ENCODE results near the gene ZNF668.
A peak's percentile ranks its signal among the peaks of the same experiment; 100 is the strongest.
"Not testable (repeated sequence)": the region's sequence is repeated elsewhere in the genome, so short reads cannot be mapped to it uniquely, and the experiment has no call there.

The ZNF668 gene

DNA sequence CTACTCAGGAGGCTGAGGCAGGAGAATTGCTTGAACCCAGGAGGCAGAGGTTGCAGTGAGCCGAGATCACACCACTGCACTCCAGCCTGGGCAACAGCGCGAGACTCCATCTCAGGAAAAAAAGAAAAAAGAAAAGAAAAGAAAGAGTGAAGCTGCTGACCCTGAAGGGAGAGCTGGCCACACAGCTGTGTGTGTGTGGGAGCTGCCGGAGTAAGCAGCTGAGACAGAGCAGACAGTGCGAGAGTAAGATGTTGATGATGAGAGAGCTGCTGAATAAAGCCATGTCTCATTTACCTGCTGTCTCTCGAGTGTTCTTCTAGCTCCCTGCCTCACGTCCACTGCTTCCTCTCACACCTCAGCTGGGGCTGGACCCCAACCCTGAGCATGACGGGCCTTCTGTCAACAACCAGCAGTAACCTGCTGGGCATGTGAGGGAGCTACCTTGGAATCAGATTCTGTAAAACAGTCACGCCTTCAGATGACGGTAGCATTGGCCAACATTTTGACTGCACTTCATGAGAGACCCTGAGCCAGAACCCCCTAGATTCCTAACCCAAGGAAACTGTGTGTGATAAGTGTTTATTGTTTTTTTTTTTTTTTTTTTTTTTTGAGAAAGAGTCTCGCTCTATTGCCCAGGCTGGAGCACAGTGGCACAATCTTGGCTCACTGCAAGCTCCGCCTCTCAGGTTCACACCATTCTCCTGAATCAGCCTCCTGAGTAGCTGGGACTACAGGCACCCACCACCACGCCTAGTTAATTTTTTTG lies 27.0 kb upstream of the ZNF668 start:
- not testable (repeated sequence) for DNase-seq

DNA sequence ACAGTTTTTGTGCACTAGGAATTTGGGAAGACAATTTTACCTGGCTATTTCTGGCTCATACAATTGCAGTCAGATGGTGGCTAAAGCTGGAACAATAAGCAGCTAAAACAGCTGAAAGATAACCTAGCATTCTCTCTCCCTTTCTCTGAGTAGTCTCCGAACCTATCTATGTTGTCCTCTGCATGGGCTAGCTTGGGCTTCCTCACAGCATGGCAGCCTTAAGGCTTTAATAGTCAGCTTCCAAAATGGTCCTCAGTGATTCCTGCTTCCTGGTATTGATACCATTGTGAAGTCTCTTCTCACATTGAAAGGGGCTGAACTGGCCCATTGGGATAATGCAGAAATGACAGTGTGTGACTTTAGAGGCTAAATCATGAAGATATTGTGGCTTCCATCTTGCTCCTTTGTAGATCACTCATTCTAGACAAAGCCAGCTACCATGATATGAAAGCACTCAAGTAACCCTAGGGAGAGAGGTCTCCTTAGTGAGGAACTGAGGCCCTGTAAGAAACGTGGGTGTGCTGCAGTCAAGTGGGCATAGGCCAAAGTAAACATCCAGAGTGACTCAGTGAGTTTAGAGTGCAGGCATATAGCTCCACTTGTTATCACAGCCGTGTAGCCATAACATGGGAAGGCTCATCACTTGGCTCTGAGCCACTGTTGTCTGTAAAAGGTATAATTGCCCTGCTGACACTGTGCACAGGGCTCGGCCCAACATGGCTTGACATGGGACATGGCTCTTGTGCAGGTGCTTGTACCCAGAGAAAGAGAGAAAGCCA lies 26.0 kb upstream of the ZNF668 start:
- no peak for DNase-seq

DNA sequence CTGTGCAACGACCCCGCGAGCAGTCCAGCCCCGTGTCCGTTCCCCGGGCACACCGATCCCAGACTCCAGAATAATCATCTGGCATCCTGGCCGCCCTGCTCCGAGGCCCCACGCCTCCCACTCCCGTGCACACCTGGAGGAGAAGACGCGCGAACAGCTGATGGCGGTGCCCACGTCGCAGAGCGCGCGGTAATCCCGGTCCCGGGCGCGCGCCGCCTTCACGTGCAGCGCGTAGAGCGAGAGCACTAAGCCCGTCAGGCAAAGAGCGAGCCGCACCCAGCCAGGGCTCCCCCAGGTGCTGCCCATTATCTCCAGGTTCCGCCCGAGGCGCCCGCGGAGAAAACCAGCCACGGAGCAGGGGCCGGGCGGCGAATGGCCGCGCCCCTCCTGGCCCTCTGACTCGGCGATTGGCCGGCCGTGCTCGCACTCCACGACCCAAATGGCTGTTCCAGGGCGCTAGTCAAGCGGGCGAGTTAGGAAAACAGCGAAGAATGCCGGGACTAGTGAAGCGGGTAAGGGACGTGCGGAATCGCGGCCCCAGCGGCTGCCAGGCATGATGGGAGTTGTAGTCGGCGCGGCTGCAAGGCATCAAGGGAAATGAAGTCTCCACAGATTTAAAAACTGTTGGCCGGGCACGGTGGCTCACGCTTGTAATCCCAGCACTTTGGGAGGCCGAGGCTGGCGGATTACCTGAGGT lies 20.5 kb upstream of the ZNF668 start, which contains the start of gene VKORC1:
VKORC1 (minus strand) TSS at position 374 of the 697 bp plus-strand sequence; CDS start at position 306, 68 bp downstream.
- peak; percentile 56 to 97 (median 90) for DNase-seq

DNA sequence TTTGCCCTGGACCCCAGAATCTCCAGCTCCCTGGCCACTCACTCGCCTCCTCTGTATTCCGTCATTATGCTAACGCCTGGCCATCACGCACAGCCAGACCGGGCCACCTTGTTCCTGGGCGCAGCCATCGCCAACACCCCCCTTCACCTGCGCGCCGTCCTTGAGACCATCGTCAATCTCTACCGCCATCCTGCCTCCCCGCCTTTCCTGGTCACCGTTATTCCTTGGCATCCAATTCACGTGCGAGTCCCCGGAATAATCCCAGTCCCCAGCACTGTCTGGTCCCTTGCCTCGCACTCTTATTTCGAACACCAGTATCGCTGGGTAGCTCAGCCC lies 20.0 kb upstream of the ZNF668 start:
- peak in 8 of 58 donors; percentile 18 to 60 (median 46) for DNase-seq

DNA sequence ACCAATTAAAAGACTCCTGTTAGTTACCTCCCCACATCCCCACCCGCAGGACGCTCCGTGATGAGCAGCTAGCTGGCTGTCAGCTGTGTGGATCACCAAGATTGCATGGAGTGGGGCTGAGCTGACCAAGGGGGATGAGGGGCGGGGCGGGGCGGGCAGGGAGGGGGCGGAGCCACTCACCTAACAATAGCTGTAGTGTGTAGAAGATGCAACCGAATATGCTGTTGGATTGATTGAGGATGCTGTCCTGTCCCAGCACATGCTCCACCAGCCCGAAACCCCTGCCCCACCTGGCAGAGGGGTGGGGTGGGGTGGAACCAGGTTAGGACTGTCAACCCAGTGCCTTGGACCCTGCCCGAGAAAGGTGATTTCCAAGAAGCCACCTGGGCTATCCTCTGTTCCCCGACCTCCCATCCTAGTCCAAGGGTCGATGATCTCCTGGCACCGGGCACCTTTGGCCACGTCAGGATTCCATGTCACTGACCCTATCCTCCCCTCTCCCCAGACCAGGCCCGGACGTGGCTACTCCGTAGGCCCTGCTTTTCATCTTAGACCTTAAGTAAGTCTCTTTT lies 19.2 kb upstream of the ZNF668 start:
- peak in 43 of 58 donors; percentile 13 to 83 (median 44) for DNase-seq

DNA sequence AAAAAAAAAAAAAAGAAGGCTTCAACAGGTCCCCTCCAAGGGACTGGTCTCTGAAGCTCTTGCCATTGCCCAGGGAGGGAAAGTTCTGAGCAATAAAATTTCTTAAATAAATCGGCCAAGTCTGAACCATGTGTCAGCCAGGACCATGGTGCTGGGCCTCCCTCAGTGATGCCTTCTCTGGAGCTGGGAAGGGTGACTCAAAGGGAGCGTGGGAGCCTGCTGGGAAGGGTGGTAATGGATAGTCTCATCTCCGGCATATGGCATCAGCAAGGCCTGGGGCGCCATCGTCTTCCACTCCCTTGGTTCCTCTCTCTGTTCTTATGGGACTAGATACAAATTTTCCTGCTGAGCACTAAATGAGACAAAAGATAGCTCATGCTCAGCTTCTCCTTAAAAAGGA lies 18.3 kb upstream of the ZNF668 start:
- DNase-seq, result peak in 4 of 58 donors; percentile 11 to 33 (median 18)

DNA sequence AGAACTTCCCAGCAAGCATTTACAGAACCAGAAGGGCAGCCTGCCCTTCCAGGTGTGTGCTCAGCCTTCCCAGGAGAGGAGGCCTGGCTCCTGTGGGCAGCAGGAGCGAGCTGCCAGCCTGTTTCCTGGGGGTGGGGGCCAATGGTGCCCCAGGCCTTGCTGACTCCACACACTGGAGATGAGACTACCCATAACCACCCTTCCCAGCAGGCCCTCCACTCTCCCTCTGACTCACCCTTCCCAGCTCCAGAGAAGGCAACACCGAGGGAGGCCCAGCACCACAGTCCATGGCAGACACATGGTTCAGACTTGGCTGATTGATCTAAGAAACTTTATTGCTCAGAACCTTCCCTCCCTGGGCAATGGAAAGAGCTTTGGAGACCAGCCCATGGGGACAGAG lies 16.5 kb upstream of the ZNF668 start:
- DNase-seq, result no peak

DNA sequence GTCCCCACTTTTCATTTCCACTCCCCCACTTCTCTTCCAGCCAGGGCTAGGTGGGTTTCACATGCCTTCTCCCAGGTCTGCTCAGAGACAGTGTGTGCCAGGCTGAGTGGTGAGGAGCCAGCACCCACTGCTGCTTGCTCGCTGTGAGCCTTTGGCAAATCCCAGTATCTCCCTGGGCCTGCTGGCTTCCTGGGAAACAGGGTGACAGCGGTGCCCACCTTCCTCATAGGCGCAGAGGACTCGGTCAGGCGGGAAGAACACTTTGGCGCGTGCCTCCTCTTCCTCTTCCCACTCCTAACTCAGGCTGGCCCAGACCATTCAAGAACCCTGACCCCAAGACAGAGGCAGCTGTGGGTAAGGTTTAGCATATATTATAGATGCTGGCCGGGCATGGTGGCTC lies 15.2 kb upstream of the ZNF668 start:
- no peak for DNase-seq

DNA sequence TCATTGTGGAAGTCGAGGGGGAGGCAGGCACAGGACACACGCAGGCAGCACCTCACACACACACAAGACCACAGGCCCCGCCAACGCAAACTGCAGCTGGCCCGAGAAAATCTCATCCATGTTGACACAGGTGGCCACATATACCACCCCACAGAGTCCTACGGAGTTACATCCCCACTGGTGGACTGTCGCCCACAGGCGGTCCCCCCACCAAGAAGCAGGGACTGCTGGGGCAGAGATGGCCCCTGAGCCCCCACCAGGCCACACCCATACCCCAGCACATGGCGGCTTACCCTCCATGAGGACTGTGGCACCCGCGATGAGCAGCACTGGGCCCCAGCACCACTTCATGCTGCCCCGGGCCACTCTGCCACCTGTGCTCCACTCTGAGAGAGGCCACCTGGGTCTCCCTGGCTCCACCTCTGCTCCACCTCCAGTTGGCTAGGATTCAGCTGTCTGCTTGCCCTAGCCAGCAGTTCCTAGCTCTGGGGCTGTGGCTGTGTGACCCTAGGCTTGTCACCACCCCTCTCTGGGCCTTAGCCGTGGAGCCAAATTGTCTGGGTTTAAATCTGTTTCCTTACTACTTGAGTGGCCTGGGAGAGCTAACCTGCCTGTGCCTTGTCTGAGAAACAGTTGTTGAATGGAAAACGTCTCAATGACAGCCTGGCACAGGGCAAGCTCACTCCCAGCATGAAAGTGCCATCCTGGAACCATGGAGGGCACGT lies 14.6 kb upstream of the ZNF668 start, which contains the start of gene PRSS53:
PRSS53 (minus strand) TSS at position 485 of the 725 bp plus-strand sequence; CDS start at position 351, 134 bp downstream.
- DNase-seq, result no peak

DNA sequence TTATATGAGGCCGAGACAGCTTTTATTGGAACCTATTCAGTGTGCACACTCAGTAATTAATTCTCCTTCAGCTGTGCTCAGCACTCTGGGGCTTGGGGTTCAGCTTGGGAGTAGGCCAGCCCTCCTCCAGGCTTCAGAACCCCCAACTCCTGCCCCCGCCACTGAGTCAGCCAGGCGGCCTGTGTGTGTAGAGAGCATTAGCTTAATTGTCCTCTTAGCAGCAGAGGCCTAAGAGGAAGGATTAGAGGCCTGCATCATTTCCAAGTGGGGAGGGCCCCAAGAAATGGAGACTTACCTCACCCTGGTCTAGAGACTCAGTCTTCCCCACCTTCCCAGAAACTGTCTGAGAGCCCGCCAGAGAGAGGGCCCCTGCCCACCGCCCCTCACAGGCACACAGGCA lies 13.9 kb upstream of the ZNF668 start:
- no peak for DNase-seq

DNA sequence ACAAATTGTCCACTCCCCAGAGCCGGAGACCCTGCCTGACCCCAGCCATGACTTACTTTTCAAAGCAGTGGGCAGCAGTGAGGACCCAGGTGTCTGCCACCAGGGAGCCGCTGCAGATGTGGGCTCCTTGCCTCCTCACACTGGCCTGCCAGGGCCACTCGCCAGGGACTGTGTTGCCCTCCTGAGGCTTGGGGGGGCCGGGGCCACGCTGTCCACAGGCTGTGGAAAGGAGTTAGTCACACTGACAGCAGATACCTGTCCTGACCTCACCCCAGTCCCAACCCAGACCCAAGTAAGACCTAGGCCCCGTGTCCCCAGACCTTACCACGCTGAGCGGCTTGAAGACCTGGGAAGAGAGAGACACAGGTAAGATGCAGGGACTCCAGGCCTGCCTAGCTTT lies 13.4 kb upstream of the ZNF668 start:
- DNase-seq, result no peak

DNA sequence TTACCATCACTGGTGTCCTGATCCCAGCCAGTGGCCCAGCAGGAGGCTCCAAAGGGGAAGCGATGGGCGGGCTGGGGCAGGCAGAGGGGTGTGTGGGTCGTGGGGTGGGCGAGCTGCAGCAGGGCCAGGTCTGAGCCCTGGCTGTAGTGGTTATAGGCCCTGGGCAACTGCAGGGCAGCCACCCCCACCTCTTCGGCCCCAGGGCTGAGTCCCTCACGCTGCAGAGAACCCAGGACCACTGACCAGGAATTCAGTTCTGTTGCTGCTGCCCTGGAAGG lies 12.5 kb upstream of the ZNF668 start:
- DNase-seq, result no peak

DNA sequence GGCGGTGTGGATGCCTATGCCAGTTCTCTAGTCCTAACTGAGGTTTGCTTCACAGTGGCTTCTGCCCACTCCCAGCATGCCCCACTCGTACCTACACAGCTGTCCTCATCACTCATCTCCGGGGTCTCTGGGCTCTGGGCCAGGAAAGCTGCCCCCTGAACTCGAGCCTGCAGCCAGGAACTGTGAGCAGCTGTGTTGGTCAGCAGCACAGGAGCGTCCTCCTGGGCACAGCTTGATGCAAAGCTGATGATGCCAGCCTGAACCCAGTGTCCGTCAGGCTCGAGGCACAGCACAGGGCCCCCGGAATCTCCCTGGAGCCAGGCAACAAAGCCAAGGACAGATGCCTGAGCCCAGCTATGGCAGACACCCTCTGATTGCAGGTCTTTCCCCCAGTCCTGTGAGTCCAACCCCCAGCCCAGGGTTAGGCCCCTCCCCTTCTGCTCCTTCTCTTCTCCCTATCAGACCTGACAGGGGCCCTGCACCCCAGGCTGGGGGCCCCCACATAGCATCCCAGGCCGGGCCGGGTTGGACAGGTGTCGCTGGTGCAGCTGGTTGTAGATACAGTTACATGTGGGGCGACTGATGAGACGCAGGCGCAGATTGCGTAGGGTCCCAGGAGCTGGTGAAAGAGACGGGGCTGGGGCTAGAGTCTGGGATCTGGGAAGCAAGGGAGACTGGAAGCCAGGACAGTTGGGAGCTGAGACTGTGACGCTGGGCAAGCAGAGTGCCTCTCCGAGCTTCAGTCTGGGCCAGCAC lies 12.0 kb upstream of the ZNF668 start:
- peak in 1 of 58 donors; percentile 8 for DNase-seq

DNA sequence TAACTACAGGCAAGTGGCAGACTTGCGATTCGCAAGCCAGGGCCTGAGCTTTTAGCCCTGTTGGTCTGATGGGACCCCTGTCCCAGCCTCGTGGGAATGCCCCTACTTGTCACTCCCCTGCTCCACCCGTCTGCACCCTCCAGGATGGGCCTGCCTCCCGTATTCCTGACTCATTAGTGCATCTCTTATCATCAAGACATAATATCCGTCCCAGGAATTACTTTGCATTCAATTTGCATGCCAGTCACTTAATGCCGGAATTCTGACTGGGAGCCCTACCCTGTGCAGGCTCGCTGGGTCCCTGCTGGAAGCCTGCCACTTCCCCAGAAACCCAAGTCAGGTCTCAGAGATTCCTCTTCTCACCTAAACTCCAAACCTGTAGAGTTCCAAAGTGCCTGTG lies 11.4 kb upstream of the ZNF668 start:
- DNase-seq, result no peak

DNA sequence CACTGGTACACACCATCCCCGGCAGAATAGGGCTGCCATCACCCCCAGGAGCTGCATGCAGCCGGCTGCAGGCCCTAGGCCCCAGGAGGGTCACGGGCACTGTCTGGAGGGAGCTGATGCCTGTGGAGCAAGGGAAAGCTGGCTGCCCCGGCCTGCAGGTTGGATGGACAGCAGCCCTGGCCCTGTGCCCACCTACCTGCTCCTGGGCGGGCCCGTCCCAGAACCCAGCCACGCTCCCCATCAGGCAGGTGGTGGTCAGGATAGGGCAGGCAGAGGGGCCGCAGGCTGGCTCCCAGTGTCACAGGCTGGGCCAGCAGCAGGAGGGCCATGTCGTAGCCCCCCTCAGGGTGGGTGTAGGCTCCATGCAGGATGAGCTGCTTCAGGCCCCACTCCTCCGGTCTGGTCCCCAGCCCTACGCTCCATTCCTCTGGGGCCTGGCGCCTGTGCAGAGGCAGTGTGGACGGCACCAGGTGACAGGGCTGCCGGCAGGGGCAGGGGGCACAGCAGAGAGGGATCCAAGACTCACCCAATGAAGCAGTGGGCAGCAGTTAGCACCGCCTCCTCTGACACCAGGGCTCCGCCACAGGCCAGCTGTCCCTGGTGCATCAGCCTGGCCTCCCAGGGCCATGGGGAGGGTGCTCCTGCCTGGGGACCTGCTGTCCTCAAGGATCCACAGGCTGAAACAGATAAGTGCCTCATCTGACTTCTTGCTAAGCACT lies 10.7 kb upstream of the ZNF668 start:
- DNase-seq, result no peak

DNA sequence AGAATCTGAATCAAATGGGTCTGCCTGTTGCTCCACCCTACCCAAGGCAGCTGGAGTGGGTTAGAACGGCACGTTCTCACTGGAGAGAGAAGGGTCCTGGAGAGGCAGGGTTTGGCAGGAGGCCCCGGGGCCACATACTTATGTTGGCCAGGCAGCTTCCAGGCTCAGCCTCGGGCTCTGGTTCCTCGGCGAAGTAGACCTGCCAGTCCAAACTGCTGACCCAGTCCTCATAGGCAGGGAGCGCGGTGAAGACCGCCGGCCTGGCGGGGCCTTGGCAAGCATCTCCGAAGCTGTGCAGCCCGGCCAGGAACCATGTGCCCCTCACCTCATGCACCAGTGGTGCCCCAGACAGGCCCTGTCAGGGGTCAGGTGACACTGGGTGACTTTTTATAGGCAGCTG lies 9.9 kb upstream of the ZNF668 start:
- no peak for DNase-seq

DNA sequence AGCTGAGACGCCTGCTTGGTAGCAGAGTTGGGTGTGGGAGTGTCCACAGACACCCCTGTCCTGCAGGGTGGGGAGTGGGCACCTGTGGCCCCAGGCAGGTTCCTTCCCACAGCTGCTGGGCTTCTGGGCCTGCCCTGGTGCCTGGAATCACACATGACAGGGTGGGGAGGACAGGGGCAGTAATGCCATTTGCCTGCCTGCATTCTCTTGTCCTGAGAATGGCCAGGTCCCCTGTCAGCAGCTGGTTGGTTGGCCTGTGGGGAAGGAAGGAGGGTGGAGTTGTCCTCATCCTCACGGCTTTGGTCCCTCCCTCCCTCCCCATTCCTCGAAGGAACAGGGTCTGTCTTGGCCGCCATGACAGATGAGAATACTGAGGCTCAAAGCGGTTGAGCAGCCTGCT lies 9.5 kb upstream of the ZNF668 start:
- DNase-seq, result no peak

DNA sequence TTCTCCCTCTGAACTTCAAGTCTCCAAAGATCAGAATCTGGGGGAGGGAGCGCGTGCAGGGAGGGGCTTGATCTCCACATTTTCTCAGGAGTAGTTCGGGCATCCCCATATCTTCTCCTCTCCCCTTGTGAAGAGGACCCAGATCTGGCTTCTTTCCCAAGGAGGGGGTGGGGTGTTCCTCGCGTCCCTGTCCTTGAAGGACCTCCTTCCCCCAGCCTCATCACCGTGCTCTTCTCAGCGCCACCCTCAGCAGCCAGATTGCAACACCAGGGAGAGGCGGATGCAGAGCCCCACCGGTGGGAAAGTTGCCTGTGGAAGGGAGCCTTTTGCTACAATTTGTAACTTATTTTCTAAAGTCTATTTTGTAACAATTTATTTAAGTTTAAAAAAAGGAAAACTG lies 9.0 kb upstream of the ZNF668 start:
- no peak for DNase-seq

DNA sequence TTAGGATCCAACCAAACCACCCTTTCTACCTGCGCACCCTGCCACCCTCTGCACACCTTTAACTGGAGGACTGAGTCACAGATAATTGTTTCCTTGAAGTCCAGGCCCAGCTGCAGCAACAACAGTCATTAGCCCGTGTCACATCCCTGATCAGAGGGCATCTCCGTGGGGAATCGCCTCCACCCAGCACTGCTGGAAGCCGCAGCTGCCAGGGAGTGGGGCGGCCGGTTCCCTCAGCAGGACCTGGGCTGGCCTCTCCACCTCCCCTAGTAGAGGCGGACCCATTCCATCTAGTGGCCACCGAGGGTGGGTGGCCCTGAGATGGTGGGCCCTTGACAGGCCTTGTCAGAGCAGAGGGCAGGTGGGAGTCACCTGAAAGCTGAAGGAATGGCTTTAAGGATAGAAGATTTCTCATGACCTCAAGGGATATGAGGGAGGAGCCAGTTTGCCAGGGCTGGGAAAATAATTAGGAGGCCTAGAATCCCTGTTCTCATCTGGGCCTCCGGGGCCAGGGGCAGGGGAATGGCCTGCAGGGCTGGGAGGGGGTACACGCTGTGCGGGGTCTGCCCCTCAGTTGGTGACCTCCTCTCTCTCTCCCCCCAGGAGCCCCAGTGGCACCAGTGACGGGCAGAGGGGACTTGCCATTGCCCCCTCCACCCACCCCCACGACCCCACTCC lies 8.5 kb upstream of the ZNF668 start:
- no peak for DNase-seq
